Heart left ventricle (tissue), 16 donors: ENCODE measurements around the gene SLIT1. TPM values are rescaled to one million over a fixed set of nuclear protein-coding genes. Genes with fewer than 3 reads are reported as not detected.

ENCODE experiments used
- ATAC-seq, 4 donors: fragments of 200-7000 bp; cut with Tn5 transposase; one replicate each; pipeline ENCODE4 v1.9.1; 2020 to 2022; ENCODE audit warnings: moderate library complexity in 4 of 4, mild to moderate bottlenecking in 3 of 4, moderate number of reproducible peaks in 1 of 4
- DNase-seq, 5 donors: peaks; one replicate each; pipeline ENCODE4 v3.0.0-alpha.2; 2020
- H3K27ac ChIP-seq, 12 donors: fragments of 200-600 bp; sonication (generic) in 4 of 12; one replicate each; pipeline versions ENCODE4 v1.5.0 to v1.8.0; 2016 to 2022; ENCODE audit warnings: mild to moderate bottlenecking in 2 of 12
- H3K27me3 ChIP-seq, 9 donors: fragments of 200-600 bp; sonication (generic) in 2 of 9; one replicate each; pipeline versions ENCODE4 v1.5.1 to v1.8.0; 2016 to 2022; ENCODE audit warnings: mild to moderate bottlenecking in 3 of 9
- H3K36me3 ChIP-seq, 9 donors: fragments of 200-600 bp; sonication (generic) in 2 of 9; one replicate each; pipeline versions ENCODE4 v1.5.0 to v1.8.0; 2018 to 2022; ENCODE audit warnings: mild to moderate bottlenecking in 2 of 9
- H3K4me1 ChIP-seq, 12 donors: fragments of 200-600 bp; sonication (generic) in 4 of 12; one replicate each; pipeline versions ENCODE4 v1.5.0 to v1.8.0; 2016 to 2022; ENCODE audit warnings: mild to moderate bottlenecking in 3 of 12
- H3K4me3 ChIP-seq, 12 donors: fragments of 200-600 bp; sonication (generic) in 4 of 12; one replicate each; pipeline versions ENCODE4 v1.5.0 to v1.8.0; 2017 to 2022; ENCODE audit warnings: mild to moderate bottlenecking in 9 of 12, moderate library complexity in 4 of 12
- H3K9me3 ChIP-seq, 12 donors: fragments of 200-600 bp; sonication (generic) in 4 of 12; one replicate each; pipeline versions ENCODE4 v1.5.0 to v1.8.0; 2016 to 2022; ENCODE audit warnings: mild to moderate bottlenecking in 1 of 12
- CTCF ChIP-seq, 12 donors: fragments of 200-600 bp; sonication (generic) in 4 of 12; IDR thresholded peaks; one replicate each; pipeline versions ENCODE4 v1.5.0 to v1.8.0; 2018 to 2022; ENCODE audit warnings: antibody characterized with exemption in 12 of 12, mild to moderate bottlenecking in 5 of 12
- POLR2A ChIP-seq, 2 donors: fragments of 450-650 bp; IDR thresholded peaks; one replicate each; pipeline ENCODE4 v1.6.1; 2017; ENCODE audit warnings: antibody characterized with exemption in 2 of 2, mild to moderate bottlenecking in 2 of 2, moderate library complexity in 2 of 2
- WGBS, 4 donors: extraction: QIAGEN DNeasy Blood & Tissue Kit in 2 of 4; methylation state at CpG; one replicate each; pipeline versions ENCODE4 v1.1.5 to v1.1.7; 2013 to 2018; 5-methylcytosine and 5-hydroxymethylcytosine counted together
- intact Hi-C, 10 donors: fragments of 100-400 bp; cut with DNase I; formaldehyde crosslinking; loops; one replicate each; pipeline versions ENCODE4 v1.11.1 to v1.14.2; 2022
- polyA plus RNA-seq, 2 donors: library from polyadenylated mRNA; stranded (reverse); fragments of 200-250 nt; gene quantifications; one replicate each; pipeline ENCODE4 v1.2.3, GENCODE V29; 2013
- total RNA-seq, 9 donors: library from RNA; depleted of rRNA in 2 of 9; stranded (reverse); fragments of >200 nt in 2 of 9; fragmentation: NEBNext Ultra II Directional in 3 of 9; extraction: Animal tissue kit (Norgen Biotek cat#: 25700) in 3 of 9; gene quantifications; one replicate each; pipeline versions ENCODE4 v1.1.0 to v1.2.4, GENCODE V29; 2016 to 2023
- donor health status: ischemic (EF 13 %, LVEDD 7.1; RV severe dilation, severe dysfunction).
- donor health status: healthy with polysubstance abuse.
- donor health status: DM: no; HTN: yes; CAD: no.
- donor health status: DM: no; HTN: no; CAD: no.
- donor health status: ischemic (EF 25% LVEDD 6.9; RV normal size, moderate dysfunction).
- donor health status: ischemic (EF 25% LVEDD 5.7; RV mildly dilated, moderate dysfunction).
- donor health status: healthy.
- donor health status: DM: yes; HTN: yes; CAD: no.
- donor health status: ischemic (EF 35%, LVEDD 5.7; RV mildly dilated, moderate dysfunction).
- donor health status: nonischemic (EF 11% LVEDD 7.7; RV severe dilation, severe dysfunction).
- donor health status: DM: yes; HTN: yes; CAD: no.
- donor health status: PGD.
- donor health status: ischemic (EF 29% LVEDD 5.4; RV normal size, mild dysfunction).
- donor health status: nonischemic (EF 23%, LVEDD 6.1; RV moderate dilation, normal function).

The SLIT1 gene
- total and polyA plus RNA-seq, 11 donors = 0.04 to 0.61 (median 0.12) TPM

- Histone ChIP-seq H3K36me3 (no peaks in the 10 kb centered on the region), H3K4me3 (no peak overlapping the region), H3K27me3 (peaks cover 0 to 3% (median 0%) of the 10 kb centered on the region in 9 donors), H3K27ac (no peak overlapping the region), H3K9me3 (no peaks in the 10 kb centered on the region), H3K4me1 (no peaks in the 10 kb centered on the region)
- ATAC-seq (no peak), DNase-seq (no peak)
- no peak for TF ChIP-seq POLR2A (IDR thresholded peaks at IDR 0.05)
- no peak for TF ChIP-seq CTCF (IDR thresholded peaks at IDR 0.05)
- intact Hi-C loops = no loop called here
- 83 to 90% (median 90%) methylated on average over 6 to 7 of the region's 7 CpGs for whole genome bisulfite sequencing, 4 donors
Observed at GRCh38 chr10:97153270-97153850, 32.4 kb downstream of the SLIT1 start.

- Histone ChIP-seq H3K27ac (no peak overlapping the region), H3K4me1 (no peaks in the 10 kb centered on the region), H3K4me3 (no peak overlapping the region), H3K27me3 (peaks cover 0 to 3% (median 0%) of the 10 kb centered on the region in 9 donors), H3K36me3 (no peaks in the 10 kb centered on the region), H3K9me3 (no peaks in the 10 kb centered on the region)
- no peak for TF ChIP-seq CTCF (IDR thresholded peaks at IDR 0.05)
- TF ChIP-seq POLR2A (IDR thresholded peaks at IDR 0.05) = no peak
- intact Hi-C loops = no loop called here
- DNase-seq (no peak), ATAC-seq (no peak)
- 78 to 93% (median 91%) methylated on average over 6 of the region's 6 CpGs for WGBS, 4 donors
Observed at GRCh38 chr10:97151307-97151914, 34.3 kb downstream of the SLIT1 start.

- intact Hi-C loops = no loop called here
- 72 to 90% (median 82%) methylated on average over 8 of the region's 8 CpGs for WGBS, 4 donors
Observed at GRCh38 chr10:97150616-97151015, 35.1 kb downstream of the SLIT1 start.

GRCh38 chr10:97150013-97150595, 35.7 kb downstream of the SLIT1 start:
- intact Hi-C loops = no loop called here
- H3K4me1 ChIP-seq = no peaks in the 10 kb centered on the region
- no peak for TF ChIP-seq POLR2A (IDR thresholded peaks at IDR 0.05)
- TF ChIP-seq CTCF (IDR thresholded peaks at IDR 0.05) = no peak
- 29 to 41% (median 38%) methylated on average over 10 of the region's 10 CpGs for WGBS, 4 donors
- no peak for DNase-seq
- no peaks in the 10 kb centered on the region for H3K36me3 ChIP-seq
- no peak overlapping the region for H3K27ac ChIP-seq
- no peak for ATAC-seq
- H3K27me3 ChIP-seq = peaks cover 0 to 3% (median 0%) of the 10 kb centered on the region in 9 donors
- H3K9me3 ChIP-seq = no peaks in the 10 kb centered on the region
- no peak overlapping the region for H3K4me3 ChIP-seq

More at GRCh38 chr10:97150616-97151015, 35.1 kb downstream of the SLIT1 start:
- ATAC-seq (peak in 1 of 4 donors; percentile 29), DNase-seq (no peak)
- Histone ChIP-seq H3K36me3 (no peaks in the 10 kb centered on the region), H3K4me1 (no peaks in the 10 kb centered on the region), H3K27me3 (peaks cover 0 to 3% (median 0%) of the 10 kb centered on the region in 9 donors), H3K9me3 (no peaks in the 10 kb centered on the region), H3K4me3 (no peak overlapping the region), H3K27ac (no peak overlapping the region)
- no peak for TF ChIP-seq POLR2A (IDR thresholded peaks at IDR 0.05)
